ENCODE results near the gene TPI1.
"Not testable (repeated sequence)": the region's sequence is repeated elsewhere in the genome, so short reads cannot be mapped to it uniquely, and the experiment has no call there.

TPI1 gene

DNA sequence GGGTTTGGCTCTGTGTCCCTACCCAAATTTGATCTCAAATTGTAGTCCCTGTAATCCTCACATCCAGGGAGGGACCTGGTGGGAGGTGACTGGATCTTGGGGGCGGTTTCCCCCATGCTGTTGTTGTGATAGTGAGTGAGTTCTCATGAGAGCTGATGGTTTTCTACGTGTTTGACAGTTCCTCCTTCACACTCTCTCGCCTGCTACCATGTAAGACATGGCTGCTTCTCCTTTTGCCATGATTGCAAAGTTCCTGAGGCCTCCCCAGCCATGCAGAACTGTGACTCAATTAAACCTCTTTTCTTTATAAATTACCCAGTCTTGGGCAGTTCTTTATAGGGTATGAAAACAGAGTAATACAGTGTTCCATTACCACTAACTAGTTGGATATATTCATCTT is 27.0 kb downstream of the TPI1 start:
- DNase-seq: no peak

DNA sequence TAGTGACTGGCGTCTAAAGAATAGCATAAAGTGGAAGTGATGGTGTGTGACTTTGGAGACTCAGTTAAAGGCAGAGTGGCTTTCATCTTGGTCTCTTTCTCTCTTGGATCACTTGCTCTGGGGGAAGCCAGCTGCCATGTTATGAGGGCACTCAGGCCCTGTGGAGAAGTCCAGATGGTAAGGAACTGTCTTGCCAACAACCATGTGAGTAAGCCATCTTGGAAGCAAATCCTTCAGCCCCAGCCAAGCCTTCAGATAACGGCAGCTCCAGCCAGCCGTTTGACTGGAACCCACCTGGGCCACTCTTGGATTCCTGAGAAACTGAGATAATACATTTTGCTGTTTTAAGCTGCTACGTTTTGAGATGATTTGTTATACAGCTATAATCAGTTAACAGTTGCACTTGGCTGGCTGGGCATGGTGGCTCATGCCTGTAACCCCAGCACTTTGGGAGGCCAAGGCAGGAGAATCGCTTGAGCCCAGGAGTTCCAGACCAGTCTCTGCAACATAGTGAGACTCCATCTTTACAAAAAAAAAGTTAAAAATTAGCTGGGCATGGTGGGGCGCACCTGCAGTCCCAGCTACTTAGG is 29.6 kb downstream of the TPI1 start:
- DNase-seq: no peak

DNA sequence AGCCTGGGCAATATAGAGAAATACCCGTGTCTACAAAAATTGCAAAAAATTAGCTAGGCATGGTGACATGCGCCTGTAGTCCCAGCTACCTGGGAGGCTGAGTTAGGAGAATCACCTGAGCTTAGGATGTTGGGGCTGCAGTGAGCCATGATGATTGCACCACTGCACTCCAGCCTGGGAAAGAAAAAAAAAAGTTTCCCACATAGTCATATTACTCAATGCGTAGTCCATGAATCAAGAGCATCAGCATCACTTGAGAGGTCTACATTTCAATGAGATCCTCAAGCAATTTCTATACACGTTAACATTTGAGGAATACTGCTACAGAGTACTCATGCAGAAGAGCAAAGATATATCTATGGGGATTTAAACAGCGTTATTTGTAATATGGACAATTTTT is 32.1 kb downstream of the TPI1 start:
- DNase-seq: no peak

DNA sequence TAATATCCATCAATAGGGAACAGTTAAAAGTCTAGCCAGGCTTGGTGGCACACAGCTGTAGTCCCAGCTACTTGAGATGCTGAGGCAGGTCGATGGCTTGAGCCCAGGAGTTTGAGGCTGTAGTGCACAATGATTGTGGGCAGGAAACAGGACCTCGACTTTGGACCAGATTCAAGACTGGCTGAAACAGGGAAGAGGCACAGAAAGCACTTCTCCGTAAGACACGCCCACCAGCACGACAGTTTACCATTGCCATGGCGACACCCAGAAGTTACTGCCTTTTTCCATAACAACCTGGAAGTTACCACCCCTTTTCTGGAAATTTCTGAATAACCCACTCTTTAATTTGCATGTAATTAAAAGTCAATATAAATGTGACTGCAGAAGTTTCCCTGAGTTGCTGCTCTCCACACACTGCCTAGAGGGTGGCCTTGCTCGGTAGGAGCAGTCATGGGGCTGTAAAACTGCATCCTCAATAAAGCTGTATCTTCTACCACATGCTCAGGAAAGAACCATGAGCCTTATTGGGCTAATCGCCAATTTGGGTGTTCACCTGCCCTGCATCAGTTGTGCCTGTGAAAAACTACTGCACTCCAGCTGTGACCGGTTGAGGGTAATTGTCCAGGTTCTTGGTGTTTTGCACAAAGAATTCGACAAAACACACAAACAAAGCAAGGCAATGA is 32.6 kb downstream of the TPI1 start:
- no peak for DNase-seq

DNA sequence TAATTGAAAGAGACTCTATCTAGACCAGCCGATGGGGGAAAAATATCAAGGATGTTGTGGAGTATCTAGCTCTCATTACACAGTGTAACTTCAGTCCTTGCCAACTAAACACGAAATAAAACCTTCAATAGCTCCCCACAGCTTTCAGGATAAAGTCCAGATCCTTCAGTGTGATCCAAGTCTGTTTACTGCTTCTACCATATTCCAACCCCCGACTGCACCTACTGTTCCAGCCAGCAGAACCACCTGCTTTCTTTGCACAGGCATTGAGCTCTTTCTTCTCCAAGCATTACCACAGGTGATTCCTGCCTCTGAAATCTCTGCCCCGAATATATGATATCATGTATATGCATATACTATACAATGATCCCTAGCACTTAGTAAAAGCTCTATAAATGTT is 35.1 kb downstream of the TPI1 start:
- no peak for DNase-seq

DNA sequence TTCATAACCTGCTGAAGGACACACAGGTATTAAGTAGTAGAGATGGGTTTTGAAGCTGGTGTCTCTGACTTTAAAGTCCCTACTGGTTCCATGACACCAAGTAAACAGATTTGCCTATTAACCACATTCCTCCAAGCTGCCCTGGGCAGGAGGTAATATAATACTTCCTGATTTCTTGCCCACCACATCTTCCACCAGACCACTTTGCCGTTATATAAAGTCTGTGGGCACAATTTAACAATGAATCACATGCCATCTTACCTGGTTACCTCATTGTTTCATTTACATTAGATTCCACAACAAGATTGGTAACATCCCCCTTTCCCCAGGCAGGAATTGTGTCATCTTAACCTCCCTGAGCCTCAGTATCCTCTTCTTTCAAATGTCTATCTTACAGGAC is 36.4 kb downstream of the TPI1 start:
- no peak for DNase-seq

DNA sequence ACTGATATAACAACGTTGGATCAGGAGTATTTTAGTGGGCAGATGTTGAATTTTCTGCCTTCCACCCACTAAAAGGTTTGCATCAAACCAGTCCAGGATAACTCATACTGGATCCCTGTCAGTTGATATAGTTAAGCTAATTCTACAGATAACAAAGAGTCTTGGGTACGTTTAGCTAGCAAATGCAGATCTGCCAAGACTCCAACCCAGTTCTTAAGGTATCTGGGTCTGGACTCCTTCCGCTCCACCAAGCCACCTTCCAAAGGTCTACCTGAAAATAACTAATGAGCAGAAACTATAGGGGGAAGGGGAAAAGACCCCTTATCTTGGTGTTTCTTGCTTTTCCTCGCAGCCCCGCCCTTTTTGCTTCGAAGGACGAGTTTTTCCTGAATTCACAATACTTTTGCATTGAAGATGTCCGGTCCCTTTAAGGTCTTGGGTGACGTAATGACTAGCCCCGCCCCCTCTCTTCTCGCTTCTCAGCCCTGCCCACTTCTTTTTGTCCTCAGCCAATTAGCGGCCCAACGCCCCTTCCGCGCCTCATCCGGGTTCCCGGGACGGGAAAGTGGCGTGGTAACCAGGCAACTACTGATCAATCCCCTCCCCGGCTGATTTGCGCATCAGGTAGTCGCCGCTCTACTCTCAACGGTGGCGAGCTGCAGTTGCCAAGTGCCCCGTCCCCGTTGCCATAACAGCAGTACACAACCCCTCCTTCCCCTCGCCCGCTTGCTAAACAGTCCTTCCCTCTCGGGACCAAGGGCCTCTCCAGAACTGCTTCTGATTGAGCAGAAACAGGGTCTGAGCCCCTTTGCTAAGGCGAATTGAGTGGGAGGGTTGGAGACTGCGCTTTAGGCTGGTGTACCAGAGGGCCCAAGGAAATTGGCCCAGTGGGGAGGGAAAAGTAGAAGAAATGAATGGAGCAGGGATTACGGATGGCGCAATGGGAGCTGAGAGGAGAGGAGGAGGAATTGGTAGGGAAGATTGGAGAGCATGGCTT is 37.2 kb downstream of the TPI1 start, which contains the start of gene LRRC23:
LRRC23 (plus strand) TSS at position 543 of the 997 bp plus-strand sequence. CDS start 812 bp downstream, outside the sequence.
- peak; percentile 93 to 97 (median 95) for DNase-seq

DNA sequence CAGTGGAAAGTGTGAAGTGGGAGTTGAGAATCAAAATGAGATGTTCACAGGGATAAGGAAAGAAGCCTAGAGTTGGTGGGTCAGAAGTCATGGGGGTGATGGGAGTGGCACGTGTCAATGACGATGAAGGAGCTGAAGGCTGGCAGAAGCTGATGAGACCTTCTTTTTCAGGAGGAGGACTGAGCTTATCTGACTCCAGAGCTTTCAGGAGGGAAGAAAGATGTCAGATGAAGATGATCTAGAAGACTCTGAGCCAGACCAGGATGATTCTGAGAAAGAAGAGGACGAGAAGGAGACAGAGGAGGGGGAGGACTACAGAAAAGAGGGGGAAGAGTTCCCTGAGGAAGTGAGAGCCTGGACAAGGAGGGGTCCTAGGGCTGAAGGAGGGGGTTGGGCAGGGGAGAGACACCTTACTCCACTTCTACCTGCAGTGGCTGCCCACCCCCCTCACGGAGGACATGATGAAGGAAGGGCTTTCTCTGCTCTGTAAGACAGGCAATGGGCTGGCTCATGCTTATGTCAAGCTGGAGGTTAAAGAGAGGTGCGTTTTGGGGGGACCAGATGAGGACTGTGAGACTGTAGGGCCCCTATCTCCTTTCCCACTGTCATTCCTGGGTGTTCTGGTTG is 38.2 kb downstream of the TPI1 start:
- no peak for DNase-seq

DNA sequence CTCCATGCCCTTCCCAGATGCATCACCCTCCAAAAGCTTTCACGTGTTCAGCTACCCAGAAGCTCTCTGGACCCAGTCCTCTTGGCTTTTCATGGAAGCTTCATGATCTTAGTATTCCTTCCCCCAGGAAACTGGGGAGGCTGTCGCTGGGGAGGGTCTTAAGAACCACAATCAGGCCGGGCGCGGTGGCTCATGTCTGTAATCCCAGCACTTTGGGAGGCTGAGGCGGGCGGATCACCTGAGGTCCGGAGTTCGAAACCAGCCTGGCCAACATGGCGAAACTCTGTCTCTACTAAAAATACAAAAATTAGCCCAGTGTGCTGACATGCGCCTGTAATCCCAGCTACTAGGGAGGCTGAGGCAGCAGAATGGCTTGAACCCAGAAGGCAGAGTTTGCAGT is 40.8 kb downstream of the TPI1 start:
- DNase-seq: not testable (repeated sequence)

DNA sequence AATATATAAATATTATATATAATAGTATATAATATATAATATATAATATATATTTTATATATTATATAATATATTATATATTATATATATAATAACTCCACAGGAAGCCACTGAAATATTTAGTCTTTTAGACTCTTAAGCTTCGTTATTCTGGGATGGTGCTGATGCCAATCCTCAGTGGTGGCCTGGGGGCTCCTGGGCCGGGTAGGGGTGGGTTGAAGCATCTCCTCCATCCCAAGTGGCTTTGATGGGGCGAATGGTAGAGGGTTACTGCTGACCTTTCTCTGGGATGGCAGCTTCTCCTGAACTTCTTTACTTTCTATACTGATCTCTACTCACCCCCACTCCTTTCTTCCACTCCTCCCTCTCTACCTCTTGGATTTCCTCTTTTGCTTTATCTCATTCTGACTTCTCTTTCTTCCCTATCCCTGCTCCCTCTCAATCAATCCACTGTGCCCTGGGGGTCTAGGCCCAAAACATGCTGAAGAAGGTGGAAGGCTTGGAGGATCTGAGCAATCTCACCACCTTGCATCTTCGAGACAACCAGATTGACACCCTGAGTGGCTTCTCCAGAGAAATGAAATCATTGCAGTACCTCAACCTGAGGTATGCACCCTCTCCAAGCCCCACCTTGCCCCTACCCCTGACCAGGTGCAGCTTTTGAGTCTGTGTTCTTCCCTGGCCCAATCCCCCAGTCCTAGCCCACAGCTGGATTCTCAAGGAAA is 42.3 kb downstream of the TPI1 start:
- DNase-seq: no peak

DNA sequence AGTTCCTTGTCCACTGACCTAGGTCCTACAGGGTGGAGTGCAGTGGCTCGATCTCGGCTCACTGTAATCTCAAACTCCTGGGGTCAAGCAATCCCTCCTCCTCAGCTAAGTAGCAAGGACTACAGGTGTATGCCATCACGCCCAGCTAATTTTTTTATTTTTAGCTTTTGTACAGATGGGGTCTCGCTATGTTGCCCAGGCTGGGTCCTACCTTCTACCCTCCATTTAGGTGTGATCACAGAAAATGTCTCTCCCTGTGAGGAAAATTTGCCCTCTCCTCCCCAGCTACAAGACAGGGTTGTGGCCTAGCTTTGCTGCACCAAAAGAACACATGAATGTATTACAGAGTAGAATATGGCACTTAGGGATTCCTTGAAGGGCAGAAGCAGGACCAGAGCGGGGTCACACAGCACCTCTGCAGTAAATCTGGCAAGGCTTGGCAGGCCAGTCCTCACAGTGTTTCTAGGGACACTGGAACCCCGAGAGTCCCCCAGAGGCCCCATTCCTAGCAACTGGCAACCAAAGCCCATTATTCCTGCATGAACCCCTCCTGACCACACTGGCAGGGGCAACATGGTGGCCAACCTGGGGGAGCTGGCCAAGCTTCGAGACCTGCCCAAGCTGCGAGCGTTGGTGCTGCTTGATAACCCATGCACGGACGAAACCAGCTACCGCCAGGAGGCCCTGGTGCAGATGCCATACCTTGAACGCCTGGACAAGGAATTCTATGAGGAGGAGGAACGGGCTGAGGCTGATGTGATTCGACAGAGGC is 45.0 kb downstream of the TPI1 start:
- DNase-seq: no peak

DNA sequence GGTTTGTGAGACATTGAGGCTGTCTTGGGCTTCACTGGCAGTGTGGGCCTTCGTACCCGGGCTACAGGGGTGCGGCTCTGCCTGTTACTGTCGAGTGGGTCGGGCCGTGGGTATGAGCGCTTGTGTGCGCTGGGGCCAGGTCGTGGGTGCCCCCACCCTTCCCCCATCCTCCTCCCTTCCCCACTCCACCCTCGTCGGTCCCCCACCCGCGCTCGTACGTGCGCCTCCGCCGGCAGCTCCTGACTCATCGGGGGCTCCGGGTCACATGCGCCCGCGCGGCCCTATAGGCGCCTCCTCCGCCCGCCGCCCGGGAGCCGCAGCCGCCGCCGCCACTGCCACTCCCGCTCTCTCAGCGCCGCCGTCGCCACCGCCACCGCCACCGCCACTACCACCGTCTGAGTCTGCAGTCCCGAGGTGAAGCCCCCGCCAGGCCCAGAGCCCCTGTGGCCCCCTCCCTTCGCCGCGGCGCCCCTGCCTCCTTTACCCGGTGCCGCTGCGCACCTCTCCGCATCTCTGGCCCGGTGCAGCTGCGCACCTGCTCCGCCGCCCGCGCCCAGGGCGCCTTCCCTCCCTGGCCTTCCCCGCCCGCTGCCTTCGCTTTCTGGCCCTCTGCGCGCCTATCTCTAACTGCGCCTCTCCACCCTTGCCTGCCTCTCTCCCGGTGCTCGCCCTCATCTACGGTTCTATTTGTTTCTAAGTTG is 47.1 kb downstream of the TPI1 start, which contains the start of gene ENO2:
ENO2 (plus strand) TSS at position 335 of the 701 bp plus-strand sequence. CDS start 1,253 bp downstream, outside the sequence.
- DNase-seq: peak; percentile 73 to 83 (median 79)

DNA sequence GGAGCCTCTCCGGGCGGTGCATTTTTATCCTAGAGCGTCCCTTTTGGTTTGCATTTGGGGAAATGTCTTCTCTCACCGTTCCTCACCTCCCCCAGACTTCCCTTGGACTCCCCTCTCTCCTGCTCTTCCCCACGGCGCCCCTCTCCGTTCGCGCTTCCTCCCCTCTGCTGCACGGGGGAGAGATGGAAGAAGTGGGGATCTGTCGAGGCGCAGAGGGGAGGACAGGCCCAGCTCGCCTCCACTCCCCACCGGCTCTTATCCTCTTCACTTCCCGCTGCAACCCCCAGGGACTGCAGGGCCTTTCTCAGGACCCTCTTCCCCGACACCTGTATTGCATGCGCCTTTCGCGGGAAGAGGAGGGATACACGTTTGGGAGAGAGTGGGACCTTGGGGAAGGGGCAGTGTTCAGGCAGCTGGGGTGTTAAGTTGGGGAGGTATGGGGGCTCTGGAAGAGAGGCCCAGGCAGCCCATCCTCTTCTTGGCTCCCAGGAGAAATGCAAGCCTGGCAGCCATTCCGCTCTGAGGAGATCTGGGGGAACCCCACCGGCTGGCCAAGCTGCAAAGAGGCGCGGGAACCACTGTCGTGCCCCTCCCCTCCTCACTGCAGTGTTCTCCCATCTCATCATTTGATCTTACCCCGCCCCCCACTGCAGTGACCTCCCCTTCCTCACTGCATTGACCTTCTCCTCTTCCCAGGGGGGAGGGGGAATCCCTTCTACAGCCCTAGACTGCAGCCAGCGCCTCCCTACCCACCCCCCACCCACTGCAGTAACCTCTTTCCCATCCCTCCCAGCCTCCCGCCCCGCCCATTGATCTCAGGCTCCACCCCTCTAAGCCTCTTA is 47.8 kb downstream of the TPI1 start:
- no peak for DNase-seq

DNA sequence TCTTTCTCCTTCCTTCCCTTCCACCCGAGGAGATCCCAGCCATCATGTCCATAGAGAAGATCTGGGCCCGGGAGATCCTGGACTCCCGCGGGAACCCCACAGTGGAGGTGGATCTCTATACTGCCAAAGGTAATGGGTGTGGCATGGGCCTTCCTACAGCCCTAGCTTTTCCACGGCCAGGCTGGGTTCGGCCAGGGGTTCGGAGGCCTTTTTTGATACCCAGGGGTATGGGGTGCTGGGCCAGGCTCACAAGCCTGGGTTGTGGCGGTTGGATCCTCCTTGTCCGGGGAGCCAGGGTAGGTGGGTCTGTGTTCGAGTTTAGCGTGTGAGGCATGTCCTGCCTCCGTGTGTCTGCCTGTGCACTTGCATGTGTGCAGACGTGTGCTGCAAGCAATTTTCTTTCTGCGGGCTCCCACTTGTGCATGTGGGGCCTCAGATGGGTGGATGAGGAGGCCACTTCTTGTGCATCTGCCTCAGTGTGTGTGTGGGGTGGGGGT is 48.5 kb downstream of the TPI1 start:
- DNase-seq: no peak

DNA sequence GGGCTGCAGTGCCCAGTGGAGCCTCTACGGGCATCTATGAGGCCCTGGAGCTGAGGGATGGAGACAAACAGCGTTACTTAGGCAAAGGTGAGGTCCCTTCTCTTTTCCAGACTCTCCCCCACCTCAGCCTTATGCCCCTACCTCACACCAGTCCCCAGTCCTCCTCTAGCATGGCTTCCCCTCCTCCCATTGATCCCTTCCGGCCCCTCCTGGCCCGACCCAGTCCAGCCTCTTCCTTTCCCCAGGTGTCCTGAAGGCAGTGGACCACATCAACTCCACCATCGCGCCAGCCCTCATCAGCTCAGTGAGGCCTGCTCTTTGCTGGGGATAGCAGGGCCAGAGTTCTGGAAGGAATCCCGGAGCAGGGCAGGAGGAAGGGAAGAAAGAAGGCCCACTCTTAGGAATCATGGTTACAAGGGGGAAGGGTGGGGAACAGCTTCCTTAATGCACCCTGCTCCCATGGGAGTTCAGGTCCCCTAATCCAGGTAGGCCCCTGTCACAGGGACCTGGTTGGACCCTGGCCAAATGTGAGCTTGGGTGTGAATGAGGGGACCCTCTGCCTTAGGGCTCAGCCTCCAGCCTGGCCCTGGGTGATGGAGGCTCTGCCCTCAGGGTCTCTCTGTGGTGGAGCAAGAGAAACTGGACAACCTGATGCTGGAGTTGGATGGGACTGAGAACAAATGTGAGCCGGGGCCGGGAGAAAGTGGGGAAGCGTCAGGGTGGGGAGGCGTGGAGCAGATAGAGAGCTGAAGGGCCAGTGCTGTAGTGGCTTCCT is 49.3 kb downstream of the TPI1 start:
- no peak for DNase-seq

DNA sequence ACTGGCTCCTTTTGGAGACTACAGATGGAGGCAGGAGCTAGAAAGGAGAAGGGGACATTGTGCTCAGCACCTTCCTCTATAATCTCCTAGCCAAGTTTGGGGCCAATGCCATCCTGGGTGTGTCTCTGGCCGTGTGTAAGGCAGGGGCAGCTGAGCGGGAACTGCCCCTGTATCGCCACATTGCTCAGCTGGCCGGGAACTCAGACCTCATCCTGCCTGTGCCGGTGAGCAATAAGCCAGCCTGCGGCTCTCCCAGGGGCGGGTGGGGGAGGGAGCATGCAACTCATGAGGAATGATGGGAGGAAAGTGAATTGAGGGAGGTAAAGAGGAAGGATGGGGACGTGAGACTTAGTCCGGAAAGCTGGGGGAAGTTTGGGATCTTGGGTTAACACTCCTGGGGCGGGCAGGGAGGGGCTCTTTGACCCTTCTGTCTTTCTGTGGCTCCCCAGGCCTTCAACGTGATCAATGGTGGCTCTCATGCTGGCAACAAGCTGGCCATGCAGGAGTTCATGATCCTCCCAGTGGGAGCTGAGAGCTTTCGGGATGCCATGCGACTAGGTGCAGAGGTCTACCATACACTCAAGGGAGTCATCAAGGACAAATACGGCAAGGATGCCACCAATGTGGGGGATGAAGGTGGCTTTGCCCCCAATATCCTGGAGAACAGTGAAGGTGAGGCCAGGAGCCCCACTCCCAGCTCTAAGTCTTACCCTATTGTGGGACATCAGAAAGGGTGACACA is 50.3 kb downstream of the TPI1 start:
- no peak for DNase-seq

DNA sequence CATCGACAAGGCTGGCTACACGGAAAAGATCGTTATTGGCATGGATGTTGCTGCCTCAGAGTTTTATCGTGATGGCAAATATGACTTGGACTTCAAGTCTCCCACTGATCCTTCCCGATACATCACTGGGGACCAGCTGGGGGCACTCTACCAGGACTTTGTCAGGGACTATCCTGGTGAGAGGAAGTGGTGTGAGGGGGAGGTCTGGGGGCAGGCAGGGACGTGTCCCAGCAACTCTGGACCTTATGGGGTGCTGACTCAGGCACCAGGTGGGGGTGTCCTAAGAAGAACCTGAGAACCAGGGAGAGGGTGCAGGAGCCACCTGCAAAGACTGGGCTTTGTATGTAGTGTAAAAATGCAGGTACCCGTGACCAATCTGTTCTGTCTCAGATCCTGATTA is 52.3 kb downstream of the TPI1 start:
- DNase-seq: no peak
